WTC11 (cell line): Measurements from ENCODE around the gene WDR90. TPM values are rescaled to one million over a fixed set of nuclear protein-coding genes. Genes with fewer than 3 reads are reported as not detected.

ENCODE experiments used
- ATAC-seq: fragments of 200-7000 bp; cut with Tn5 transposase; 2 replicates; pipeline ENCODE4 v1.10.0; 2021; ENCODE audit warnings: mild to moderate bottlenecking, moderate library complexity
- CTCF ChIA-PET: fragments of 300-600 bp; sonication (Branson Sonifier 250); formaldehyde crosslinking; loops from one replicate; lab custom pipeline; 2021; ENCODE audit warnings: antibody characterized with exemption; lab: Charles Lee
- POLR2A ChIA-PET: fragments of 350-600 bp; sonication (Branson Sonifier 250); formaldehyde crosslinking; loops from one replicate; lab custom pipeline; 2021; ENCODE audit warnings: antibody characterized with exemption; lab: Charles Lee
- DNase-seq: peaks from one replicate; pipeline ENCODE4 v3.0.0; 2021; ENCODE audit warnings: low spot score
- H3K27ac Mint-ChIP-seq: 2 replicates; pipeline ENCODE4 v1.8.0; 2021; ENCODE audit warnings: mixed read lengths
- H3K27me3 Mint-ChIP-seq: 2 replicates; pipeline ENCODE4 v1.8.0; 2021; ENCODE audit warnings: low read depth, mild to moderate bottlenecking, moderate library complexity, mixed read lengths
- H3K36me3 Mint-ChIP-seq: 2 replicates; pipeline ENCODE4 v1.8.0; 2021; ENCODE audit warnings: mixed read lengths
- H3K4me1 Mint-ChIP-seq: 2 replicates; pipeline ENCODE4 v1.8.0; 2022; ENCODE audit warnings: mixed read lengths
- H3K4me3 Mint-ChIP-seq: 2 replicates; pipeline ENCODE4 v1.8.0; 2021; ENCODE audit warnings: mild to moderate bottlenecking, moderate library complexity, mixed read lengths
- H3K9me3 Mint-ChIP-seq: 2 replicates; pipeline ENCODE4 v1.8.0; 2021; ENCODE audit warnings: mixed read lengths
- CBFB ChIP-seq: sonication (generic); formaldehyde crosslinking; IDR thresholded peaks from 2 replicates; pipeline ENCODE4 v1.8.1; 2022; ENCODE audit warnings: mild to moderate bottlenecking, low read depth, missing genetic modification reagents
- ETV6 ChIP-seq: sonication (generic); formaldehyde crosslinking; IDR thresholded peaks from 2 replicates; pipeline ENCODE4 v1.8.1; 2022; ENCODE audit warnings: mild to moderate bottlenecking, missing genetic modification reagents
- JAZF1 ChIP-seq: fragments of 250-450 bp; sonication (Bioruptor Pico); IDR thresholded peaks from 2 replicates; pipeline ENCODE4 v1.9.0; 2021; ENCODE audit warnings: moderate library complexity, mild to moderate bottlenecking, inconsistent platforms
- JUN ChIP-seq: sonication (generic); formaldehyde crosslinking; IDR thresholded peaks from 2 replicates; pipeline ENCODE4 v1.8.0; 2023; ENCODE audit warnings: mild to moderate bottlenecking, missing genetic modification reagents
- NR2C2 ChIP-seq: sonication (generic); formaldehyde crosslinking; IDR thresholded peaks from 2 replicates; pipeline ENCODE4 v1.8.0; 2022; ENCODE audit warnings: mild to moderate bottlenecking, missing genetic modification reagents
- NR3C1 ChIP-seq: sonication (generic); formaldehyde crosslinking; conservative IDR thresholded peaks from 2 replicates; pipeline ENCODE4 v1.8.1; 2023; ENCODE audit warnings: low read depth, mild to moderate bottlenecking, missing genetic modification reagents
- RELA ChIP-seq: sonication (generic); formaldehyde crosslinking; IDR thresholded peaks from 2 replicates; pipeline ENCODE4 v1.8.1; 2022; ENCODE audit warnings: missing genetic modification reagents, mild to moderate bottlenecking, borderline replicate concordance
- SMAD4 ChIP-seq: sonication (generic); formaldehyde crosslinking; IDR thresholded peaks from 2 replicates; pipeline ENCODE4 v1.8.0; 2022; ENCODE audit warnings: mild to moderate bottlenecking, missing genetic modification reagents
- SP1 ChIP-seq: sonication (generic); formaldehyde crosslinking; conservative IDR thresholded peaks from 2 replicates; pipeline ENCODE4 v1.8.1; 2022; ENCODE audit warnings: missing genetic modification reagents
- TCF7 ChIP-seq: sonication (generic); formaldehyde crosslinking; IDR thresholded peaks from 2 replicates; pipeline ENCODE4 v1.8.0; 2022; ENCODE audit warnings: mild to moderate bottlenecking, low read depth, missing genetic modification reagents, moderate library complexity
- TEAD4 ChIP-seq: sonication (generic); formaldehyde crosslinking; IDR thresholded peaks from 2 replicates; pipeline ENCODE4 v1.8.0; 2022; ENCODE audit warnings: mild to moderate bottlenecking, missing genetic modification reagents
- ZNF219 ChIP-seq: sonication (generic); formaldehyde crosslinking; IDR thresholded peaks from 2 replicates; pipeline ENCODE4 v1.8.0; 2023; ENCODE audit warnings: missing genetic modification reagents, mild to moderate bottlenecking, borderline replicate concordance
- ZNF232 ChIP-seq: sonication (generic); formaldehyde crosslinking; IDR thresholded peaks from 2 replicates; pipeline ENCODE4 v1.8.0; 2022; ENCODE audit warnings: mild to moderate bottlenecking, missing genetic modification reagents
- ZNF263 ChIP-seq: sonication (generic); formaldehyde crosslinking; IDR thresholded peaks from 2 replicates; pipeline ENCODE4 v1.8.1; 2022; ENCODE audit warnings: low read depth, mild to moderate bottlenecking, moderate library complexity, missing genetic modification reagents
- ZNF396 ChIP-seq: fragments of 250-450 bp; sonication (Bioruptor Pico); IDR thresholded peaks from 2 replicates; pipeline ENCODE4 v1.8.0; 2021; ENCODE audit warnings: mild to moderate bottlenecking, moderate library complexity, borderline replicate concordance
- total RNA-seq: library from RNA; stranded (reverse); gene quantifications from 3 replicates; pipeline ENCODE4 v1.2.3, GENCODE V29; 2021
- TF ChIP-seq, protein P1 (sequence below): sonication (generic); formaldehyde crosslinking; IDR thresholded peaks from 2 replicates; pipeline ENCODE4 v1.8.1; 2023; ENCODE audit warnings: mild to moderate bottlenecking, moderate library complexity, missing genetic modification reagents
- TF ChIP-seq, protein P2 (sequence below): sonication (generic); formaldehyde crosslinking; IDR thresholded peaks from 2 replicates; pipeline ENCODE4 v1.8.0; 2022; ENCODE audit warnings: missing genetic modification reagents
- TF ChIP-seq, protein P3 (sequence below): sonication (generic); formaldehyde crosslinking; IDR thresholded peaks from 2 replicates; pipeline ENCODE4 v1.8.1; 2023; ENCODE audit warnings: mild to moderate bottlenecking, missing genetic modification reagents, moderate library complexity
- TF ChIP-seq, protein P4 (sequence below): sonication (generic); formaldehyde crosslinking; IDR thresholded peaks from 2 replicates; pipeline ENCODE4 v1.8.1; 2023; ENCODE audit warnings: mild to moderate bottlenecking, missing genetic modification reagents, borderline replicate concordance
- TF ChIP-seq, protein P5 (sequence below): sonication (generic); formaldehyde crosslinking; IDR thresholded peaks from 2 replicates; pipeline ENCODE4 v1.8.1; 2023; ENCODE audit warnings: mild to moderate bottlenecking, missing genetic modification reagents
- TF ChIP-seq, protein P6 (sequence below): sonication (generic); formaldehyde crosslinking; IDR thresholded peaks from 2 replicates; pipeline ENCODE4 v1.8.1; 2022; ENCODE audit warnings: mild to moderate bottlenecking, missing genetic modification reagents, moderate library complexity, borderline replicate concordance
- TF ChIP-seq, protein P7 (sequence below): sonication (generic); formaldehyde crosslinking; IDR thresholded peaks from 2 replicates; pipeline ENCODE4 v1.8.1; 2022; ENCODE audit warnings: mild to moderate bottlenecking, moderate library complexity, missing genetic modification reagents

The WDR90 gene
- total RNA-seq, 1 experiment from 2014 or later = 75.8 TPM

DNA sequence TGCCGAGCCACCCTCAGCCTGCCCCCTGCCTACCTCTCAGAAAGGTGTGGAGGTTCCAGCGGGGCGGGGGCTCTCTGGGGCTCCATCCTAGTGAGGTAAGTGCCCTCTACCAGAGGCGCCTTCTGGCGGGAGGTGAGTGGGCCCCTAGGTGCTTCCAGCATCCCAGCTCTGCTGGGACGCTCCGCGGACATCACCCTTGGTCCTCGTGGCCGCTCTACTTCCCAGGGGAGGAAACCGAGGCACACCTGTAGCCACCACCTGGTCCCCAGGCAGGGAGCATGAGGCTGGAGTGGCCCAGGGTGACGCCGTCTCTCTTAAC, 6.2 kb upstream of the WDR90 start (continued):
- TF ChIP-seq, protein P1, sequence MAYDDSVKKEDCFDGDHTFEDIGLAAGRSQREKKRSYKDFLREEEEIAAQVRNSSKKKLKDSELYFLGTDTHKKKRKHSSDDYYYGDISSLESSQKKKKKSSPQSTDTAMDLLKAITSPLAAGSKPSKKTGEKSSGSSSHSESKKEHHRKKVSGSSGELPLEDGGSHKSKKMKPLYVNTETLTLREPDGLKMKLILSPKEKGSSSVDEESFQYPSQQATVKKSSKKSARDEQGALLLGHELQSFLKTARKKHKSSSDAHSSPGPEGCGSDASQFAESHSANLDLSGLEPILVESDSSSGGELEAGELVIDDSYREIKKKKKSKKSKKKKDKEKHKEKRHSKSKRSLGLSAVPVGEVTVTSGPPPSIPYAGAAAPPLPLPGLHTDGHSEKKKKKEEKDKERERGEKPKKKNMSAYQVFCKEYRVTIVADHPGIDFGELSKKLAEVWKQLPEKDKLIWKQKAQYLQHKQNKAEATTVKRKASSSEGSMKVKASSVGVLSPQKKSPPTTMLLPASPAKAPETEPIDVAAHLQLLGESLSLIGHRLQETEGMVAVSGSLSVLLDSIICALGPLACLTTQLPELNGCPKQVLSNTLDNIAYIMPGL (CRISPR knock-in tag) = no peak
- TF ChIP-seq ZNF219 (CRISPR knock-in tag) = no peak
- no peak for TF ChIP-seq SP1 (CRISPR knock-in tag)
- TF ChIP-seq, protein P2, sequence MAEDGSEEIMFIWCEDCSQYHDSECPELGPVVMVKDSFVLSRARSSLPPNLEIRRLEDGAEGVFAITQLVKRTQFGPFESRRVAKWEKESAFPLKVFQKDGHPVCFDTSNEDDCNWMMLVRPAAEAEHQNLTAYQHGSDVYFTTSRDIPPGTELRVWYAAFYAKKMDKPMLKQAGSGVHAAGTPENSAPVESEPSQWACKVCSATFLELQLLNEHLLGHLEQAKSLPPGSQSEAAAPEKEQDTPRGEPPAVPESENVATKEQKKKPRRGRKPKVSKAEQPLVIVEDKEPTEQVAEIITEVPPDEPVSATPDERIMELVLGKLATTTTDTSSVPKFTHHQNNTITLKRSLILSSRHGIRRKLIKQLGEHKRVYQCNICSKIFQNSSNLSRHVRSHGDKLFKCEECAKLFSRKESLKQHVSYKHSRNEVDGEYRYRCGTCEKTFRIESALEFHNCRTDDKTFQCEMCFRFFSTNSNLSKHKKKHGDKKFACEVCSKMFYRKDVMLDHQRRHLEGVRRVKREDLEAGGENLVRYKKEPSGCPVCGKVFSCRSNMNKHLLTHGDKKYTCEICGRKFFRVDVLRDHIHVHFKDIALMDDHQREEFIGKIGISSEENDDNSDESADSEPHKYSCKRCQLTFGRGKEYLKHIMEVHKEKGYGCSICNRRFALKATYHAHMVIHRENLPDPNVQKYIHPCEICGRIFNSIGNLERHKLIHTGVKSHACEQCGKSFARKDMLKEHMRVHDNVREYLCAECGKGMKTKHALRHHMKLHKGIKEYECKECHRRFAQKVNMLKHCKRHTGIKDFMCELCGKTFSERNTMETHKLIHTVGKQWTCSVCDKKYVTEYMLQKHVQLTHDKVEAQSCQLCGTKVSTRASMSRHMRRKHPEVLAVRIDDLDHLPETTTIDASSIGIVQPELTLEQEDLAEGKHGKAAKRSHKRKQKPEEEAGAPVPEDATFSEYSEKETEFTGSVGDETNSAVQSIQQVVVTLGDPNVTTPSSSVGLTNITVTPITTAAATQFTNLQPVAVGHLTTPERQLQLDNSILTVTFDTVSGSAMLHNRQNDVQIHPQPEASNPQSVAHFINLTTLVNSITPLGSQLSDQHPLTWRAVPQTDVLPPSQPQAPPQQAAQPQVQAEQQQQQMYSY (CRISPR knock-in tag) = no peak
- TF ChIP-seq, protein P3, sequence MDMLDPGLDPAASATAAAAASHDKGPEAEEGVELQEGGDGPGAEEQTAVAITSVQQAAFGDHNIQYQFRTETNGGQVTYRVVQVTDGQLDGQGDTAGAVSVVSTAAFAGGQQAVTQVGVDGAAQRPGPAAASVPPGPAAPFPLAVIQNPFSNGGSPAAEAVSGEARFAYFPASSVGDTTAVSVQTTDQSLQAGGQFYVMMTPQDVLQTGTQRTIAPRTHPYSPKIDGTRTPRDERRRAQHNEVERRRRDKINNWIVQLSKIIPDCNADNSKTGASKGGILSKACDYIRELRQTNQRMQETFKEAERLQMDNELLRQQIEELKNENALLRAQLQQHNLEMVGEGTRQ = no peak
- TF ChIP-seq ZNF396 (CRISPR knock-in tag) = no peak
- TF ChIP-seq TCF7 = no peak
- no peak for TF ChIP-seq ZNF263 (CRISPR knock-in tag)
- TF ChIP-seq, protein P4, sequence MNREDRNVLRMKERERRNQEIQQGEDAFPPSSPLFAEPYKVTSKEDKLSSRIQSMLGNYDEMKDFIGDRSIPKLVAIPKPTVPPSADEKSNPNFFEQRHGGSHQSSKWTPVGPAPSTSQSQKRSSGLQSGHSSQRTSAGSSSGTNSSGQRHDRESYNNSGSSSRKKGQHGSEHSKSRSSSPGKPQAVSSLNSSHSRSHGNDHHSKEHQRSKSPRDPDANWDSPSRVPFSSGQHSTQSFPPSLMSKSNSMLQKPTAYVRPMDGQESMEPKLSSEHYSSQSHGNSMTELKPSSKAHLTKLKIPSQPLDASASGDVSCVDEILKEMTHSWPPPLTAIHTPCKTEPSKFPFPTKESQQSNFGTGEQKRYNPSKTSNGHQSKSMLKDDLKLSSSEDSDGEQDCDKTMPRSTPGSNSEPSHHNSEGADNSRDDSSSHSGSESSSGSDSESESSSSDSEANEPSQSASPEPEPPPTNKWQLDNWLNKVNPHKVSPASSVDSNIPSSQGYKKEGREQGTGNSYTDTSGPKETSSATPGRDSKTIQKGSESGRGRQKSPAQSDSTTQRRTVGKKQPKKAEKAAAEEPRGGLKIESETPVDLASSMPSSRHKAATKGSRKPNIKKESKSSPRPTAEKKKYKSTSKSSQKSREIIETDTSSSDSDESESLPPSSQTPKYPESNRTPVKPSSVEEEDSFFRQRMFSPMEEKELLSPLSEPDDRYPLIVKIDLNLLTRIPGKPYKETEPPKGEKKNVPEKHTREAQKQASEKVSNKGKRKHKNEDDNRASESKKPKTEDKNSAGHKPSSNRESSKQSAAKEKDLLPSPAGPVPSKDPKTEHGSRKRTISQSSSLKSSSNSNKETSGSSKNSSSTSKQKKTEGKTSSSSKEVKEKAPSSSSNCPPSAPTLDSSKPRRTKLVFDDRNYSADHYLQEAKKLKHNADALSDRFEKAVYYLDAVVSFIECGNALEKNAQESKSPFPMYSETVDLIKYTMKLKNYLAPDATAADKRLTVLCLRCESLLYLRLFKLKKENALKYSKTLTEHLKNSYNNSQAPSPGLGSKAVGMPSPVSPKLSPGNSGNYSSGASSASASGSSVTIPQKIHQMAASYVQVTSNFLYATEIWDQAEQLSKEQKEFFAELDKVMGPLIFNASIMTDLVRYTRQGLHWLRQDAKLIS (CRISPR knock-in tag) = no peak
- TF ChIP-seq, protein P5, sequence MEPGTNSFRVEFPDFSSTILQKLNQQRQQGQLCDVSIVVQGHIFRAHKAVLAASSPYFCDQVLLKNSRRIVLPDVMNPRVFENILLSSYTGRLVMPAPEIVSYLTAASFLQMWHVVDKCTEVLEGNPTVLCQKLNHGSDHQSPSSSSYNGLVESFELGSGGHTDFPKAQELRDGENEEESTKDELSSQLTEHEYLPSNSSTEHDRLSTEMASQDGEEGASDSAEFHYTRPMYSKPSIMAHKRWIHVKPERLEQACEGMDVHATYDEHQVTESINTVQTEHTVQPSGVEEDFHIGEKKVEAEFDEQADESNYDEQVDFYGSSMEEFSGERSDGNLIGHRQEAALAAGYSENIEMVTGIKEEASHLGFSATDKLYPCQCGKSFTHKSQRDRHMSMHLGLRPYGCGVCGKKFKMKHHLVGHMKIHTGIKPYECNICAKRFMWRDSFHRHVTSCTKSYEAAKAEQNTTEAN (CRISPR knock-in tag) = no peak

DNA sequence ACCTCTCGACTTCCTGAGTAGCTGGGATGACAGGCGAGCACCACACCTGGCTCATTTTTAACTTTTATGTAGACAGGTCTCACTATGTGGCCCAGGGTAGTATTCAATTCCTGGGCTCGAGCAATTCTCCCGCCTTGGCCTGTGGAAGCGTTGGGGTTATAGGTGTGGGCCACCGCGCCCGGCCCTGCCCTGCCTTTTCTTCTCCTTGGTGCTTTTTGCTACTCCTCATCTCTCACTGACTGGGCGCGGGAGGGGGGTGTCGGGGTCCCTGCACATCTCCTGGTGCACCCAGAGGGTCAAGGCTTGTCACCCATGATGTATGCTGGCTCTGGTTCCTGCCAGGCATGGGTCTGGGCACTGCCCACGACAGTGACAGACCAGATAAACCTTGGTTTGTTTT, 4.6 kb upstream of the WDR90 start:
- Mint-ChIP-seq H3K27ac (no peak overlapping the region), H3K27me3 (no peaks in the 10 kb centered on the region), H3K36me3 (no peaks in the 10 kb centered on the region), H3K4me3 (0 out of 2 replicates have a peak overlapping the region, but pooled peaks have one; percentile 5), H3K9me3 (no peaks in the 10 kb centered on the region), H3K4me1 (peaks cover 10% of the 10 kb centered on the region; the same call in 1 of the 2 replicates)
- no peak for DNase-seq
- ATAC-seq = no peak
- ChIA-PET POLR2A (no interaction called here), CTCF (no interaction called here)
- TF ChIP-seq NR3C1 (CRISPR knock-in tag) (no peak), NR2C2 (CRISPR knock-in tag) (no peak), ZNF219 (CRISPR knock-in tag) (no peak), ETV6 (CRISPR knock-in tag) (no peak), CBFB (CRISPR knock-in tag) (no peak), ZNF232 (CRISPR knock-in tag) (no peak), RELA (CRISPR knock-in tag) (no peak), ZNF396 (CRISPR knock-in tag) (no peak), SMAD4 (CRISPR knock-in tag) (no peak), TEAD4 (CRISPR knock-in tag) (no peak), JUN (CRISPR knock-in tag) (no peak), JAZF1 (no peak)
- TF ChIP-seq, protein P1 (CRISPR knock-in tag) = no peak
- TF ChIP-seq, protein P6, sequence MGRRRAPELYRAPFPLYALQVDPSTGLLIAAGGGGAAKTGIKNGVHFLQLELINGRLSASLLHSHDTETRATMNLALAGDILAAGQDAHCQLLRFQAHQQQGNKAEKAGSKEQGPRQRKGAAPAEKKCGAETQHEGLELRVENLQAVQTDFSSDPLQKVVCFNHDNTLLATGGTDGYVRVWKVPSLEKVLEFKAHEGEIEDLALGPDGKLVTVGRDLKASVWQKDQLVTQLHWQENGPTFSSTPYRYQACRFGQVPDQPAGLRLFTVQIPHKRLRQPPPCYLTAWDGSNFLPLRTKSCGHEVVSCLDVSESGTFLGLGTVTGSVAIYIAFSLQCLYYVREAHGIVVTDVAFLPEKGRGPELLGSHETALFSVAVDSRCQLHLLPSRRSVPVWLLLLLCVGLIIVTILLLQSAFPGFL (CRISPR knock-in tag) = no peak
- TF ChIP-seq, protein P7, sequence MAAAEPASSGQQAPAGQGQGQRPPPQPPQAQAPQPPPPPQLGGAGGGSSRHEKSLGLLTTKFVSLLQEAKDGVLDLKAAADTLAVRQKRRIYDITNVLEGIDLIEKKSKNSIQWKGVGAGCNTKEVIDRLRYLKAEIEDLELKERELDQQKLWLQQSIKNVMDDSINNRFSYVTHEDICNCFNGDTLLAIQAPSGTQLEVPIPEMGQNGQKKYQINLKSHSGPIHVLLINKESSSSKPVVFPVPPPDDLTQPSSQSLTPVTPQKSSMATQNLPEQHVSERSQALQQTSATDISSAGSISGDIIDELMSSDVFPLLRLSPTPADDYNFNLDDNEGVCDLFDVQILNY = no peak
